Fibroblast of upper back skin (primary cell): ENCODE measurements around the gene AGAP1.

Experiments
- DNase-seq: peaks from one replicate; pipeline ENCODE4 v3.0.0-alpha.2; 2013

The AGAP1 gene

GRCh38 chr2:236021499-236022057, 527.7 kb downstream of the AGAP1 start:
- peak; percentile 77 for DNase-seq

DNA sequence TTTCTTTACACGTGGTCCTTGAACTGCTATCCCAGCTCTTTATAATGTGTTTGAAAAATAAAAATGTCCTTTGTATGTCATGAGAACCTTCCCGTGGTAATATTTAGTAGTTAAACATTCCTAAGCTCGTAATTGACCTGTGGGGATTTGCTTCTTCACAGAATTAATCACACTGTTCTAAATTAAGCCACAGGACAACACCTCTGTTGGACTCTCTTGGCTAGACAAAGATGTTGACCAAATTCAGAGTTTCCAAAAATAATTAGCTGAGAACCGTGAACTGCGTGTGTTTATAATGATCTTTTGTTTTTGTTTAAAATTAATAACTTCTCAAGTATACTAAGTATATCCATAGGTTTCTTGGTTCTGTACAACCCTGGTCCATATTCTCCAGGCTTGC, 528.3 kb downstream of the AGAP1 start:
- DNase-seq, result no peak

GRCh38 chr2:236025892-236026291, 532.0 kb downstream of the AGAP1 start:
- DNase-seq, result no peak

DNA sequence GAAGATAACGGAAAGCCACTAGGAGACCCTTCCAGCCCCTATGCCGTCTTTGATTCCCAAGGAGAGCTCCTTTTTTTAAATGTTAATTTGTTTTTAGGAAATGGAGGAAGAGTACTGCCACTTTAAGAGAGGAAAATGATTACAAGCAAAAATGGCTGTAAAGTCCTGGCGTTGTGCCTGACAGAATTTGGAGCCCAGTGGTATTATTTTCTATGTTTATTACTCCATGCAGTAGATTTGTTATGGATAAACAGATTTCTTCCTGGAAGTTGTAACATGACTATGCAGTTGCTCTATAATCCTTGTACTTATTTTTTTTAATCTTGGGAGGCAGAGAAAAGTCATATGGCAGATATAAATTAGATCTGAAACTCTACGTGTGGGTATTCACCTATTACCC, 533.0 kb downstream of the AGAP1 start:
- no peak for DNase-seq

DNA sequence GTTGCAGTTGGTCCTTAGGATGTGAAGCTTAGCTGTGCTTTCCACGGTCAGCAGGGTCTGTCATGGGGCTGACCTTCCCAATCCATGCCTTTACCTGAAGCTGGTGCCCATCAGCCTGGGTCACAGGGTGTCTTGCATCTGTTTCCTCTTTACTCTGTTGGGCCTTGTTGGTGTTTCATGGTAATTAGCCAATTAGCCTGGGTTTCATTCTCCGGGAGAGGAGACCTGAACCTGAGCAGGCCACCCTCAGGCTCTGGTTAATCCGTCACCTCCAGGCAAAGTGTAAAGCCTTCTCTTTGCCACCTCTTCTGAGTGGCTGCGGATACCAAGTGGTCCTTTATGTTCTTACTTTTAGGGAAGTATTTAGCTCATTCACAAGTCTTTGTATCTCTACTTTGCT, 534.2 kb downstream of the AGAP1 start:
- DNase-seq, result no peak

GRCh38 chr2:236033462-236033861, 539.6 kb downstream of the AGAP1 start:
- no peak for DNase-seq

- DNase-seq, result no peak
These were observed 541.1 kb downstream of the AGAP1 start for GRCh38 chr2:236034974-236035373.

- DNase-seq, result no peak
These were observed 542.2 kb downstream of the AGAP1 start for GRCh38 chr2:236036045-236036444.

GRCh38 chr2:236038096-236038495, 544.3 kb downstream of the AGAP1 start:
- no peak for DNase-seq

DNA sequence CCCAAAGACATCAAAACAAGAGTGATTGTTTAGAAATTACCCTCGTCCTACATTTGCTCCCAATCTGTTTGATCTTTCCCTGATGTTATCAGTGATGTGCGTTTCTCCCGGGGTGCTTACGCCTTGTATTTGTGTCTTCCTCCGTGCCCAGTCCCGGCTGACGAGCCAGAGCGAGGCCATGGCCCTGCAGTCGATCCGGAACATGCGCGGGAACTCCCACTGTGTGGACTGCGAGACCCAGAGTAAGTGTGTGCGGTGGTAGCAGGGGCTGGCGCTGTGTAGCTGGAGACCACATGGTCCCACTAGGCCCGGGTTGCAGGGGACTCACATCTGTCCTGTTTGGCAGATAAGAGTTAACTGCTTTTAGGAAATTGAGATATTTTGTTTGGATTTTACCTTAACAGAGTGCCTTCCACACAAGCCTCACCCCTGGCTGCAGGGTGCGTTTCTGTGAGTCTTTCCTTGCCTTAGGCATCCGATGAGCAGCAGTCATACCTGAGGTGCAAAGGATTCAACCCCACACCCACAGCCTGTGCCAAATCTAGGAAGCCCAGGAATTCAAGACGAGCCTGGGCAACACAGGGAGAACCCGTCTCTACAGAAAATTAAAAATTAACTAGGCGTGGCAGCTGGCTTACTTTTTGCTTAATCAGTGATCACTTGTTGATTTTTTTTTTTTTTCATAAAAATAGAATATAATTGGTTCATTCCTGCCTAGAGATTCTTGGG, 546.9 kb downstream of the AGAP1 start:
- DNase-seq, result no peak

DNA sequence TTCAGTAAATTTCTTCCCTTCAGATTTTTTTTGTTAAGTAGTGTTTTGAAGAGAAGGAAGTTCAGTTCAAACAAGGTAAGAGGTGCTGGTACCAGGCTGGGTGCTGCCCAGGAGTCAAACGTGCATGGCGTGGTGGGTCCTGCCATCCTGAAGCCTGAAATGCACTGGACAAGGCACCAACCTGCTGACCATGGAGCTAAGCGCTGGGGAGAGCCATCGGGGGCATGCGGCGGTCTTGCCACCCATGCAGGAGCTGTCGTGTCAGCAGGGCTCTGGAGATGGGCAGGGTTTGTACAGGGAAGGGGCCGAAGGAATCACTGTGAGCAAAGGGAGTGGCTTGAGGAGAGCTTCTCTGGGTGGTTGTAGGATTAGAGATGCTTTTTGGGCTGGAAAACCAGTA, 547.8 kb downstream of the AGAP1 start:
- no peak for DNase-seq

GRCh38 chr2:236042087-236042486, 548.2 kb downstream of the AGAP1 start:
- no peak for DNase-seq

DNA sequence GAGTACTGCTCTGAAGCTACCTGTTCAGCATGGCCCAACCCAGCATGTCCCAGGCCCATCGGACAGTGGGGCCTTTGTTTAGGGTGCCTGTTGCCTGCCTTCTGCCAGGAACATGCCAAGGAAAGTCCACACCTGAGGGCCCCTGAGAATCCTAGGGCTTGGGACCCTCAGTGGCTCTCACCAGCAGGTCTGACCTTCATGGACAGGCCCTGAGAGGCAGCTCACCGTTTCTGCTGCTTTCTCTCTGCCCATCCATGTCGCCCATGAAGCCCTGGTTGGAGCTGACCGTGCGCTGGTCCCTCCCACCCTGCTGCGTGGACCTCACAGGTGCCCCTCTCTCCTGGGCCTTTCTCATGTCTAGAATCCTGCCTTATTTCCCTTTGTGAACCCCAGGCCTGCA, 550.3 kb downstream of the AGAP1 start:
- DNase-seq, result no peak

DNA sequence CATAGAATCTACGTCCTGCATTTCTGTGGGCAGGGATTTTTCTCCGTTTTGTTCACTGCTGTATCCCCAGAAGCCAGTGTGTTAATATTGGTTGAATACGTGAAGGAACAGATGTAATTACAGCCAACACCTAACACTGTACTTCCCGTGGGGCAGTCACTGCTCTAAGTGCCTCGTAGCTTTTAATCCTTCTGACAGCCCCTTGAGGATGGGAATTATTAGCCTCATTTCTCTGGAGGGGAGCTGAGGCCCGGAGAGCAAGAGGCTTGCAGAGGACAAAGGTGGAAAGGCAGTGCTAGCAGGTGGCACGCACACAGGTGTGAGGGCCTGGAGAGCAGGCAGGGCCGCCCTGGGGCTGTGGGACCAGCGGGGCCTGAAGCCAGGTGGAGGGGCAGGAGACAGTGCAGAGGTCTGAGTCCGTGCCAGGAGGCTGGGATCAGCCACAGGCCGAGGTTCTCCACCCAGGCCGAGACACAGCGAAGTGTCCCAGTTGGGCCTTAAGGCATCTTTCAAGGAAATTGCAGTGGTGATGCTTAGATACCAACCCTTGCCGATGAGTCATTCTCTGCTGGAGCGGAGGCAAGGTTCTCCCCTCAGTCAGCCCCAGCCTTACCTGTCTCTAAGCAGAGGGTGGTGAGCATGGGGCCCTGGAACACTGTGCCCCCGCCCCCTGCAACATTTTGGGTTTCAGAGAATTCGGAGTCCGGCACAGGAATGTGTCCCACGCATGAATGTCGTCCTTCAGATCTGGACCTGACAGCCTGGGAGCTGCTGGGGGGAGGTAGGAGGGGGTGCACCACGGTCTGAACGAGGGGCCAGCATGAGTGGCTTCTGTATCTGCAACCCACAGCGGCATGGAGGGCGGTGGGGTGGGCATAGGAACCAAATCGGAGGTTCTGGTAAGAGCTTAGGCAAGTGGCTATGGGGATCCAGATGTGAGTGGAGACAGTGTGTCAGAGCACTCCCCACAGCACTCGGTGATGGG, 551.7 kb downstream of the AGAP1 start:
- no peak for DNase-seq

GRCh38 chr2:236046715-236047114, 552.9 kb downstream of the AGAP1 start:
- DNase-seq, result no peak

GRCh38 chr2:236047176-236047575, 553.3 kb downstream of the AGAP1 start:
- DNase-seq, result no peak

- no peak for DNase-seq
These were observed 554.2 kb downstream of the AGAP1 start for GRCh38 chr2:236047886-236048540.

- DNase-seq, result no peak
These were observed 556.1 kb downstream of the AGAP1 start for GRCh38 chr2:236049981-236050380.

GRCh38 chr2:236051351-236051750, 557.5 kb downstream of the AGAP1 start:
- DNase-seq, result no peak

- no peak for DNase-seq
These were observed 558.0 kb downstream of the AGAP1 start for GRCh38 chr2:236051806-236052205.

DNA sequence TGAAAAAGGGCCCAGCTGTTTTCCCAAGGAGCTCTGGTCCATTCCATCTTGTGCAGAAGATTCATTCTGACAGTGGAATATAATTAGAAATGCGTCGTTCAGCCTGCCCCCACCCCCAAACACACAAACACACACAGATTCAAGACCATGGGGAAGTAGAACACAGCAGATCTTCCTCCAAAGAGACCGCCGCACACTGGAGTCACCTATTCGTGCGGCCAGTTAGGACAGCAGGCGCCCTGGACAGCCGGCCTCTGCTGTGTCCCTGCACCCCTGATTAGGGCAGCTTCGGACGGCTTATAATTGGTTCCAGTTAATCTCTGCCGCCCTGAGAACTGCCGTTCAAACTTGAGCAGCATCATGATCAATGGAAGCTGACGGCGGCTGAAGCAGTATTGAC, 558.4 kb downstream of the AGAP1 start:
- DNase-seq, result no peak

DNA sequence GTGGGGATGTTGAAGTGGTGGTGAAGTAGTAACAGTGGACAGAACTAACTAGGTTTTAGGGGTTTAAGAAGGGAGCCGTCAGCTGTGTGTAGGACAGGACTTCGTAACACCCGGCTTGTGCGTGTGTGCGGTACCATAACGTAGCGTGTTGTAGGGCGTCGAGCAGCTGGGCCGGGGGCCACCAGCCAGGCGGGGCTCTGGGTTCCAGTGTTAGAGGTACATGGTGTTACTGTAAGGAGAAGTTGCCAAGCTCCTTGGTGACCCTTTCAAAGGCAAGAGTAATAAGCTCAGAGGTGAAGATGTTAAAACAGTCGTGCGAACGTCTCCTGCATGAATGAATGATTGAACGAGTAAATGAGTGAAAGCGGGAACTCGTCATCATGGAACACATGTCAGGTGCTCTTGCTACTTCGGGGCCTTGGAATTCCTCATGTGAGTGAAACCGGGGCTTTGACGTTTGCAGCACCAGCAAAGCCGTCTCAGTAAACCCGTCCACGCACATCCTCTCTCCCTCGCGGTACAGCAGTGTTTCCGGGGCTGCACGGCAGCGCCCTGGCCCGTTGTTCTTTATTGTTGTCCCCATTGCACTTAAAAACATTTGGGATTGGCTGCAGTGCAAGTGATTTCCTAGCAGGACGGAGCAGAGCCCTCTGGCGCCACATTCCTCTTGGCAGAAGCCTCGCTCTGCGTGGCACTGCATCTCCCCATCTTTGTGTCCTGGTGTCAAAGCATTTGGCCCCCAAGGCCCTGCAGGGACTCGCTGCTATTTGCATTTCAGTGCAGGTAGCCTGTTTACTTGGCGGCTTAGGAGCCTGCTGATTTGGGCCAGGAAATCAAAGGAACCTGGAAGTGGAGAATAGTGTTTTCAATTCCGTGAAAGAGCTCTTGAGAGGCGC, 559.3 kb downstream of the AGAP1 start:
- DNase-seq, result no peak
